Measurements from ENCODE around the gene RGMA.

DNA sequence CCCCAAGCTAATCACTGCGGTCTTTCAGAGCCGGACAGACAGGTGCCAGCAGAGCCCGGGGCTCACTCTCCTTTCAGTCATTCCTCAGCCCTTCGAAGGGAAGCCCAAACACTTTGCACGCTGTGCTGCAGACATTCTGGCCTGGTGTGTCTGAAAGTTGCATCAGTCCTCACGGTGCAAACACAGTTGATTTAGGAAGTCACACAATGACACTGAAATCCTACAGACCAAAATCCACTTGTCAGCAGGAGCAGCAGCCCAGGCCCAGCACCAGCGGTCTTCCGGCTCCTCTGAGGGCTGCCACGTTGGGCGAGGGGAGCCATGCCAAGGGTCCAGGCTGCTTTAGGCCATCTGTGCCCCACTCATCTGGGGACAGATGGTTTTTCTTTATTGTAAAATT, 61.6 kb downstream of the RGMA start:
- TF ChIP-seq, protein P1, sequence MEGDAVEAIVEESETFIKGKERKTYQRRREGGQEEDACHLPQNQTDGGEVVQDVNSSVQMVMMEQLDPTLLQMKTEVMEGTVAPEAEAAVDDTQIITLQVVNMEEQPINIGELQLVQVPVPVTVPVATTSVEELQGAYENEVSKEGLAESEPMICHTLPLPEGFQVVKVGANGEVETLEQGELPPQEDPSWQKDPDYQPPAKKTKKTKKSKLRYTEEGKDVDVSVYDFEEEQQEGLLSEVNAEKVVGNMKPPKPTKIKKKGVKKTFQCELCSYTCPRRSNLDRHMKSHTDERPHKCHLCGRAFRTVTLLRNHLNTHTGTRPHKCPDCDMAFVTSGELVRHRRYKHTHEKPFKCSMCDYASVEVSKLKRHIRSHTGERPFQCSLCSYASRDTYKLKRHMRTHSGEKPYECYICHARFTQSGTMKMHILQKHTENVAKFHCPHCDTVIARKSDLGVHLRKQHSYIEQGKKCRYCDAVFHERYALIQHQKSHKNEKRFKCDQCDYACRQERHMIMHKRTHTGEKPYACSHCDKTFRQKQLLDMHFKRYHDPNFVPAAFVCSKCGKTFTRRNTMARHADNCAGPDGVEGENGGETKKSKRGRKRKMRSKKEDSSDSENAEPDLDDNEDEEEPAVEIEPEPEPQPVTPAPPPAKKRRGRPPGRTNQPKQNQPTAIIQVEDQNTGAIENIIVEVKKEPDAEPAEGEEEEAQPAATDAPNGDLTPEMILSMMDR (IDR thresholded peaks at IDR 0.05; ENCODE audit: insufficient read depth, low read depth, low read length), result no peak
- no peak for TF ChIP-seq EZH2 (IDR thresholded peaks at IDR 0.05; ENCODE audit: insufficient read depth, low read length)
